Caco-2 (cell line): Measurements from ENCODE around the gene TTLL5. TPM values are rescaled to one million over a fixed set of nuclear protein-coding genes. Genes with fewer than 3 reads are reported as not detected.

Experiments used
- BruUV-seq: library from RNA; stranded (reverse); fragments of 400-500 nt; replicated peaks from 2 replicates; lab custom pipeline; 2021; lab: Mats Ljungman, UMichigan
- CTCF ChIA-PET: fragments of 300-600 bp; sonication (Branson Sonifier 250); formaldehyde crosslinking; loops from one replicate; lab custom pipeline; 2022; ENCODE audit warnings: antibody characterized with exemption; lab: Charles Lee
- POLR2A ChIA-PET: fragments of 300-600 bp; sonication (Branson Sonifier 250); formaldehyde crosslinking; loops from one replicate; lab custom pipeline; 2022; ENCODE audit warnings: antibody characterized with exemption; lab: Charles Lee
- DNase-seq, 2 experiments: peaks; one replicate each; pipeline versions ENCODE4 v3.0.0 to v3.0.0-alpha.2; 2020 to 2022
- H3K27me3 ChIP-seq: replicated peaks from 2 replicates; pipeline ENCODE4 v1.6.0; 2011; ENCODE audit warnings: low read length; ENCODE audit not compliant: control insufficient read depth, insufficient read depth
- H3K36me3 ChIP-seq: 2 replicates; pipeline ENCODE4 v1.5.1; 2011; ENCODE audit warnings: low read length; ENCODE audit not compliant: control insufficient read depth, insufficient read depth
- H3K4me1 ChIP-seq: fragments of 250-450 bp; sonication (Bioruptor Pico); 2 replicates; pipeline ENCODE4 v1.5.1; 2020; ENCODE audit warnings: mild to moderate bottlenecking
- H3K4me3 ChIP-seq: 2 replicates; pipeline ENCODE4 v1.5.1; 2011; ENCODE audit warnings: low read depth, mild to moderate bottlenecking, control low read depth, low read length
- H3K9me3 ChIP-seq: fragments of 250-450 bp; sonication (Bioruptor Pico); 2 replicates; pipeline ENCODE4 v1.5.1; 2020; ENCODE audit warnings: mild to moderate bottlenecking, moderate library complexity
- H3K27ac Mint-ChIP-seq: one replicate; pipeline ENCODE4 v1.8.0; 2022; ENCODE audit warnings: mixed read lengths; ENCODE audit not compliant: unreplicated experiment
- H3K27me3 Mint-ChIP-seq: one replicate; pipeline ENCODE4 v1.8.0; 2022; ENCODE audit warnings: mixed read lengths; ENCODE audit not compliant: insufficient read depth, unreplicated experiment
- H3K36me3 Mint-ChIP-seq: one replicate; pipeline ENCODE4 v1.8.0; 2022; ENCODE audit warnings: mild to moderate bottlenecking, mixed read lengths; ENCODE audit not compliant: insufficient read depth, unreplicated experiment
- H3K4me1 Mint-ChIP-seq: one replicate; pipeline ENCODE4 v1.8.0; 2022; ENCODE audit warnings: low read depth, mixed read lengths; ENCODE audit not compliant: unreplicated experiment
- H3K4me3 Mint-ChIP-seq: one replicate; pipeline ENCODE4 v1.8.0; 2022; ENCODE audit warnings: mild to moderate bottlenecking, moderate library complexity, mixed read lengths; ENCODE audit not compliant: unreplicated experiment
- H3K9me3 Mint-ChIP-seq: one replicate; pipeline ENCODE4 v1.8.0; 2022; ENCODE audit warnings: mixed read lengths; ENCODE audit not compliant: unreplicated experiment
- intact Hi-C: fragments of 100-400 bp; cut with micrococcal nuclease; formaldehyde crosslinking; loops from one replicate; pipeline ENCODE4 v1.10.0; 2022; ENCODE audit not compliant: unreplicated experiment
- total RNA-seq: library from RNA; stranded (reverse); gene quantifications from 2 replicates; pipeline ENCODE4 v1.2.3, GENCODE V29; 2022
- TF ChIP-seq, protein P1 (sequence below), 2 experiments: fragments of 200-600 bp in 1 of 2; IDR thresholded peaks; 1 replicate in 1 of 2; 2 replicates in 1 of 2; pipeline versions ENCODE4 v1.5.1 to v1.8.0; 2011 to 2022; ENCODE audit warnings: antibody characterized with exemption in 1 of 2, control low read depth in 1 of 2, inconsistent platforms in 1 of 2, low read depth in 1 of 2, low read length in 1 of 2, mild to moderate bottlenecking in 1 of 2, moderate library complexity in 1 of 2; ENCODE audit not compliant: insufficient read depth in 1 of 2, severe bottlenecking in 1 of 2, unreplicated experiment in 1 of 2

The TTLL5 gene
- total RNA-seq, 1 experiment from 2014 or later, result 38.2 TPM

DNA sequence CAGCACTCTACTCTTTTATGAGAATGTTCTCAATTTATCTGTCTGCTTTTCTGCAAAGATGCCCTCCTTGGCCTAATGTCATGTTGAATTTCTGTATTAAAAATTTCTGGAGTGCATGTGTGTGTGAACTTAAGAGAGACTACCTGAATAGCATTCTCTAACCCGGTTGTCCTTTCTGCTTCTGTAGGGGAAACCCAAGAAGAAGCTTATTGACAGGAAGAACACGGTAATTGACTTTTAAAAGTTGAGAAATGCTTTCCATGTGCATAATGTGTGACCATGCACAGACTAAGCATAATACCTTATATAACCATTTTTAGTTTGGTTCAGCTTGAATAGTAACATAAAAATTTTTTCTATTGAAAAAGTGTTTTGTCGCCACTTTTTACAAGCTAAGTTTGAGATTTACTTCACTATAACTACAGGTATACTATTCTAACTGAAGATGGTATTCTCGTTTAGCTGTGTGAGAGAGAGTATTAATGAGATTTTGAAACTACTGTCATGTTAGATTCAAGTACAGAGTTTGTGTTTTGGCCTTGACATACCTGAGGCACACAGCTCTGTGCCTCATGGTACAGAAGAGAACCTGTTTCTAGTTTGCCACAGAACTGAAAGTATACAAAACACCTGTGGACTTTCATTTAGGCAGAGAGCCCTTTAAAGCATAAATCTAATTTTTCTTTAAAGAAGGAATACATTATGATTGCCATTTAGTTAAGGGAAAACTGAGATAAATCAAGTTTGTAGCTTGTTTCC lies 96.8 kb downstream of the TTLL5 start:
- ChIA-PET POLR2A (no interaction called here), CTCF (no interaction called here)
- H3K9me3 Mint-ChIP-seq, result no peaks in the 10 kb centered on the region
- no peak for DNase-seq
- H3K36me3 ChIP-seq, result no peaks in the 10 kb centered on the region
- TF ChIP-seq, protein P1, sequence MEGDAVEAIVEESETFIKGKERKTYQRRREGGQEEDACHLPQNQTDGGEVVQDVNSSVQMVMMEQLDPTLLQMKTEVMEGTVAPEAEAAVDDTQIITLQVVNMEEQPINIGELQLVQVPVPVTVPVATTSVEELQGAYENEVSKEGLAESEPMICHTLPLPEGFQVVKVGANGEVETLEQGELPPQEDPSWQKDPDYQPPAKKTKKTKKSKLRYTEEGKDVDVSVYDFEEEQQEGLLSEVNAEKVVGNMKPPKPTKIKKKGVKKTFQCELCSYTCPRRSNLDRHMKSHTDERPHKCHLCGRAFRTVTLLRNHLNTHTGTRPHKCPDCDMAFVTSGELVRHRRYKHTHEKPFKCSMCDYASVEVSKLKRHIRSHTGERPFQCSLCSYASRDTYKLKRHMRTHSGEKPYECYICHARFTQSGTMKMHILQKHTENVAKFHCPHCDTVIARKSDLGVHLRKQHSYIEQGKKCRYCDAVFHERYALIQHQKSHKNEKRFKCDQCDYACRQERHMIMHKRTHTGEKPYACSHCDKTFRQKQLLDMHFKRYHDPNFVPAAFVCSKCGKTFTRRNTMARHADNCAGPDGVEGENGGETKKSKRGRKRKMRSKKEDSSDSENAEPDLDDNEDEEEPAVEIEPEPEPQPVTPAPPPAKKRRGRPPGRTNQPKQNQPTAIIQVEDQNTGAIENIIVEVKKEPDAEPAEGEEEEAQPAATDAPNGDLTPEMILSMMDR (IDR thresholded peaks at IDR 0.05; ENCODE audit: insufficient read depth in 1 of 2, low read depth in 1 of 2, low read length in 1 of 2, severe bottlenecking in 1 of 2, unreplicated experiment in 1 of 2), result no peak
- no peak overlapping the region for H3K4me3 ChIP-seq
- no peaks in the 10 kb centered on the region for H3K4me1 Mint-ChIP-seq
- BruUV-seq, result no TSS peak
- intact Hi-C loops, result no loop called here
- no peak overlapping the region for H3K4me3 Mint-ChIP-seq
- H3K27me3 ChIP-seq, result no peaks in the 10 kb centered on the region
- no peak overlapping the region for H3K27ac Mint-ChIP-seq
- H3K4me1 ChIP-seq, result no peaks in the 10 kb centered on the region
- peaks cover 12% of the 10 kb centered on the region for H3K36me3 Mint-ChIP-seq
- no peaks in the 10 kb centered on the region for H3K9me3 ChIP-seq
- no peaks in the 10 kb centered on the region for H3K27me3 Mint-ChIP-seq

DNA sequence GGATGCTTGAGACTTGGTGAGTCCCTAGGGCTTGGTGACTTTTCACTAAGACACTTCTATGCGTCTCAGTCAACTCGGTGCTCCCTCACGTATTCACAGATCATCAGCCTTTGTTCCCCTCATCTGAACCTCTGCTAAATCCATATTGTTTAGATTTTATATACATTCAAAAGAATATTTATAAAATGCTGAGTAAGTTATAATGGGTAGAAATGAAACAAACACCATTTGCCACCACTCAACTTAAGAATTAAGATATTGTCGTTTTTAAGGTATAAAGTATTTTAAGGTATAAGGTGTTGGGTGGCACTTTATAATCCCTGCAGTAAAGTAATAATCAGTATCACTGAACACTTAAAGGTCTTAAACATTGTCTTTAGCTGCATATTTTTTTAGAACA lies 103.0 kb downstream of the TTLL5 start:
- intact Hi-C loops, result no loop called here
- ChIA-PET CTCF (no interaction called here), POLR2A (no interaction called here)
- no peaks in the 10 kb centered on the region for H3K27me3 Mint-ChIP-seq
- DNase-seq, result no peak
- no peaks in the 10 kb centered on the region for H3K4me1 Mint-ChIP-seq
- H3K27ac Mint-ChIP-seq, result no peak overlapping the region
- Histone ChIP-seq H3K4me1 (no peaks in the 10 kb centered on the region), H3K36me3 (no peaks in the 10 kb centered on the region; the same call in 1 of the 2 replicates), H3K27me3 (no peaks in the 10 kb centered on the region), H3K4me3 (no peak overlapping the region), H3K9me3 (no peaks in the 10 kb centered on the region)
- TF ChIP-seq, protein P1 (IDR thresholded peaks at IDR 0.05; ENCODE audit: insufficient read depth in 1 of 2, low read depth in 1 of 2, low read length in 1 of 2, severe bottlenecking in 1 of 2, unreplicated experiment in 1 of 2), result no peak
- no TSS peak for BruUV-seq
- no peaks in the 10 kb centered on the region for H3K9me3 Mint-ChIP-seq
- no peaks in the 10 kb centered on the region for H3K36me3 Mint-ChIP-seq
- no peak overlapping the region for H3K4me3 Mint-ChIP-seq

DNA sequence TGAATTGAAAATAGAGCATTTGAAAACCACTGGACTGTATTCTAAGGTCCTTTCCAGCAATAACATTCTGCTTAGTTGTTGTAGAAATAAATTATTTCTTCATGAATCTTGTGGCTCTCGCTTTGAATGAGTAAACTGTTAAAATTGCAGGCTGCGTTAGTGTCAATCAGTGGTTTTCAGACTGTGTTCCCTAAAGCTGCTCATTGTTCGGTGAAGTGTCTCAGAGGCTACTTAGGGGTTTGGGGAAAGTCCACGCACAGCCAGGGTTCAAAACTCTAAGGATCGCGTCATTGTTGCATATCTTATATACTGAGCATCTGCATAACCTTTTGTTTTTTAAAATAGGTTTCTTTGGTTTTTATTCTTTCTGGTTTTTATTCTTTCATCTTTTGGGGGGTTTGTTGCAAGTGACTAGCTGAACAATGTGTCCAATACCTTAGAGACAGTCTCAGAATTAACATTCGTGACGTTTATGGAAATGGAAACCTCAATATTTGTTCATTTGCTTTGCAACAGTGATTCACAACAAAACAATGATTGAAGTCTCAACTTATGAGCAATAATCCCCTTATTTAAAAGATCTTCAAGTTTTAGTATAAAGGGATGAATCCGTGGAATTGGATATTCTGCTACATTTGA lies 108.1 kb downstream of the TTLL5 start:
- H3K27ac Mint-ChIP-seq, result no peak overlapping the region
- Histone ChIP-seq H3K27me3 (no peaks in the 10 kb centered on the region), H3K9me3 (no peaks in the 10 kb centered on the region), H3K4me3 (no peak overlapping the region), H3K4me1 (no peaks in the 10 kb centered on the region), H3K36me3 (no peaks in the 10 kb centered on the region; the same call in 1 of the 2 replicates)
- no peaks in the 10 kb centered on the region for H3K36me3 Mint-ChIP-seq
- no peaks in the 10 kb centered on the region for H3K4me1 Mint-ChIP-seq
- CTCF ChIA-PET, result no interaction called here
- DNase-seq, result no peak
- POLR2A ChIA-PET, result no interaction called here
- intact Hi-C loops, result no loop called here
- H3K9me3 Mint-ChIP-seq, result no peaks in the 10 kb centered on the region
- BruUV-seq, result no TSS peak
- TF ChIP-seq, protein P1 (IDR thresholded peaks at IDR 0.05; ENCODE audit: insufficient read depth in 1 of 2, low read depth in 1 of 2, low read length in 1 of 2, severe bottlenecking in 1 of 2, unreplicated experiment in 1 of 2), result no peak
- H3K27me3 Mint-ChIP-seq, result no peaks in the 10 kb centered on the region
- H3K4me3 Mint-ChIP-seq, result no peak overlapping the region
